DND-41 (cell line): ENCODE data around the gene PHLDB3.
"Not testable (repeated sequence)": the region's sequence is repeated elsewhere in the genome, so short reads cannot be mapped to it uniquely, and the experiment has no call there.

Experiments used
- ATAC-seq: fragments of 200-7000 bp; cut with Tn5 transposase; 3 replicates; pipeline ENCODE4 v1.9.1; 2021; ENCODE audit warnings: low read depth; ENCODE audit not compliant: insufficient read depth
- DNase-seq: peaks from one replicate; pipeline ENCODE4 v3.0.0-alpha.2; 2020
- H2AFZ ChIP-seq: 2 replicates; pipeline ENCODE4 v1.6.0; 2012; ENCODE audit warnings: low read depth, low read length
- H3K27ac ChIP-seq: 2 replicates; pipeline ENCODE4 v1.5.1; 2012; ENCODE audit warnings: low read length, inconsistent platforms
- H3K27me3 ChIP-seq: fragments of 200-600 bp; sonication (generic); 2 replicates; pipeline ENCODE4 v1.6.0; 2012; ENCODE audit warnings: low read length, mild to moderate bottlenecking, inconsistent platforms; ENCODE audit not compliant: insufficient read depth, poor library complexity
- H3K36me3 ChIP-seq: 2 replicates; pipeline ENCODE4 v1.5.1; 2012; ENCODE audit warnings: low read length, inconsistent platforms; ENCODE audit not compliant: insufficient read depth
- H3K4me1 ChIP-seq: 2 replicates; pipeline ENCODE4 v1.5.1; 2012; ENCODE audit warnings: mild to moderate bottlenecking, low read length; ENCODE audit not compliant: insufficient read depth
- H3K4me2 ChIP-seq: 2 replicates; pipeline ENCODE4 v1.6.0; 2012; ENCODE audit warnings: mild to moderate bottlenecking, moderate library complexity, low read length, inconsistent platforms; ENCODE audit not compliant: insufficient read depth
- H3K4me3 ChIP-seq, 2 experiments: fragments of 200-600 bp in 1 of 2; shearing (Covaris generic) in 1 of 2; 2 replicates each; pipeline ENCODE4 v1.5.1; 2012 to 2016; ENCODE audit warnings: inconsistent platforms in 2 of 2, low read length in 2 of 2, mild to moderate bottlenecking in 2 of 2, low read depth in 1 of 2, moderate library complexity in 1 of 2
- H3K79me2 ChIP-seq: 2 replicates; pipeline ENCODE4 v1.6.0; 2012; ENCODE audit warnings: low read length, inconsistent platforms; ENCODE audit not compliant: insufficient read depth
- H3K9ac ChIP-seq: 2 replicates; pipeline ENCODE4 v1.6.0; 2012; ENCODE audit warnings: low read depth, mild to moderate bottlenecking, inconsistent platforms, low read length, moderate library complexity
- H3K9me3 ChIP-seq: 2 replicates; pipeline ENCODE4 v1.5.1; 2012; ENCODE audit warnings: low read length, moderate library complexity, mild to moderate bottlenecking, inconsistent platforms; ENCODE audit not compliant: insufficient read depth, severe bottlenecking
- H4K20me1 ChIP-seq: 2 replicates; pipeline ENCODE4 v1.6.0; 2012; ENCODE audit warnings: low read length; ENCODE audit not compliant: insufficient read depth
- EZH2 ChIP-seq: IDR thresholded peaks from 3 replicates; pipeline ENCODE4 v1.6.1; 2012; ENCODE audit warnings: borderline replicate concordance, low read depth, mild to moderate bottlenecking, moderate library complexity, low read length, inconsistent platforms; ENCODE audit not compliant: severe bottlenecking
- TF ChIP-seq, protein P1 (sequence below): IDR thresholded peaks from 2 replicates; pipeline ENCODE4 v1.5.1; 2012; ENCODE audit warnings: borderline replicate concordance, low read length, moderate library complexity, mild to moderate bottlenecking; ENCODE audit not compliant: poor library complexity, severe bottlenecking; ENCODE audit errors: extremely low read depth

PHLDB3 gene

DNA sequence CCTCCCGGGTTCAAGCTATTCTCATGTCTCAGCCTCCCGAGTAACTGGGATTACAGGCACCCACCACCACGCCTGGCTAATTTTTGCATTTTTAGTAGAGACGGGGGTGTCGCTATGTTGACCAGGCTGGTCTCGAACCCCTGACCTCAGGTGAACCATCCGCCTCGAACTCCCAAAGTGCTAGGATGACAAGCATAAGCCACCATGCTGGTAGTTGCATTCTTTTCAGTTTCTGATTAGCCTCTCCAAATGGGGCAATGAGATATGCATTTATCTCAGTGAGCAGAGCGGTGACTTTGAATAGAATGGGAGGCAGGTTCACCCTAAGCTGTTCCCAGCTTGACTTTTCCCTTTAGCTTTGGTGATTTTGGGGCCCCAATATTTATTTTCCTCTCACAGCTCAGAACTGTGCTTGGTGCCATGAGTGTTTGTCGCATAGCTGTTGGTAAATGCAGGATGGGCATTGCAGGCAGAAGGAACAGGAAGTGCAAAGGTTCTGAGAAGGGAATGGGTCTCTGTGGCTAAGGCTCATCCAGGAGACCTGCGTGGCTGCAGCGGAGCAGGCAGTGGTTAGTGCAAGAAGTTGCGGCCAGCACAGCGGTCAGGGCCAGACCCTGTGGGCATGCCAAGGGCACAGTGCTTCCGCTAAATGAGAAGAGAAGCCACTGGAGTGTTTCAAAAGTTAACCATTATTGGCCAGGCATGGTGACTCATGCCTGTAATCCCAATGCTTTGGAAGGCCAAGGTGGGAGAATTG lies 59.8 kb downstream of the PHLDB3 start:
- ATAC-seq (no peak), DNase-seq (no peak)
- no peak overlapping the region for H2AFZ ChIP-seq
- no peaks in the 10 kb centered on the region for H4K20me1 ChIP-seq
- H3K4me3 ChIP-seq = no peak overlapping the region
- H3K79me2 ChIP-seq = no peaks in the 10 kb centered on the region
- H3K27ac ChIP-seq = no peak overlapping the region
- no peak overlapping the region for H3K9ac ChIP-seq
- H3K36me3 ChIP-seq = no peaks in the 10 kb centered on the region
- TF ChIP-seq, protein P1, sequence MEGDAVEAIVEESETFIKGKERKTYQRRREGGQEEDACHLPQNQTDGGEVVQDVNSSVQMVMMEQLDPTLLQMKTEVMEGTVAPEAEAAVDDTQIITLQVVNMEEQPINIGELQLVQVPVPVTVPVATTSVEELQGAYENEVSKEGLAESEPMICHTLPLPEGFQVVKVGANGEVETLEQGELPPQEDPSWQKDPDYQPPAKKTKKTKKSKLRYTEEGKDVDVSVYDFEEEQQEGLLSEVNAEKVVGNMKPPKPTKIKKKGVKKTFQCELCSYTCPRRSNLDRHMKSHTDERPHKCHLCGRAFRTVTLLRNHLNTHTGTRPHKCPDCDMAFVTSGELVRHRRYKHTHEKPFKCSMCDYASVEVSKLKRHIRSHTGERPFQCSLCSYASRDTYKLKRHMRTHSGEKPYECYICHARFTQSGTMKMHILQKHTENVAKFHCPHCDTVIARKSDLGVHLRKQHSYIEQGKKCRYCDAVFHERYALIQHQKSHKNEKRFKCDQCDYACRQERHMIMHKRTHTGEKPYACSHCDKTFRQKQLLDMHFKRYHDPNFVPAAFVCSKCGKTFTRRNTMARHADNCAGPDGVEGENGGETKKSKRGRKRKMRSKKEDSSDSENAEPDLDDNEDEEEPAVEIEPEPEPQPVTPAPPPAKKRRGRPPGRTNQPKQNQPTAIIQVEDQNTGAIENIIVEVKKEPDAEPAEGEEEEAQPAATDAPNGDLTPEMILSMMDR = no peak
- no peak for TF ChIP-seq EZH2
- H3K27me3 ChIP-seq = no peaks in the 10 kb centered on the region
- H3K4me1 ChIP-seq = no peaks in the 10 kb centered on the region
- no peak overlapping the region for H3K4me2 ChIP-seq
- H3K9me3 ChIP-seq = no peaks in the 10 kb centered on the region

DNA sequence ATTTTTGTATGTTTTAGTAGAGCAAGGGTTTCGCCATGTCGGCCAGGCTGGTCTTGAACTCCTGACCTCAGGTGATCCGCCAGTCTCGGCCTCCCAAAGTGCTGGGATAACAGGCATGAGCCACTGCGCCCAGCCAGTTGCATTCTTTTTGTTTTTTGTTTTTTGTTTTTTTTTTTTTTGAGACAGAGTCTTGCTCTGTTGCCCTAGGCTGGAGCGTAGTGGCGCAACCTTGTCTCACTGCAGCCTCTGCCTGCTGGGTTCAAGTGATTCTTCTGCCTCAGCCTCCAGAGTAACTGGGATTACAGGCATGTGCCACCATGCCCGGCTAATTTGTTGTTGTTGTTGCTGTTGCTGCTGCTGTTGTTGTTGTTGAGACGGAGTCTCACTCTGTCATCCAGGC lies 60.5 kb downstream of the PHLDB3 start:
- ATAC-seq, H3K4me3 ChIP-seq: not testable (repeated sequence)

DNA sequence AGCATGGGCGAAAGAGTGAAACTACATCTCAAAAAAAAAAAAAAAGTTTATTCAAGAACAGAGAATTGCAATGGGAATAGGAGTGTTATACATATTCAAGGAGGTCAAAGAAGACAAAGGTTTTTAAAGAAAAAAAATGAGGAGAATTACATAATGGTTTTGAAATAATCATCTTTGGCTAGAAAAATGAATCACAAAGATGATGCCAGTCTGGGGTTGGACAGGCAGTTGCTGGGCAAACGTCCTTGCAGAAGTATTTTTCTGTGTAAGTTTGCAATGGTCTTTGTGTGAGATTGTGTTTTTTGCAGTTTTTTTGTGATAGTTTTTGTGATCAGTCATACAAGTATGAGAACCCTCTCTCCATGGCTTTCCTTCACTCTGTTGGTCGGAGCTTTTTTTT lies 62.8 kb downstream of the PHLDB3 start:
- no peaks in the 10 kb centered on the region for H3K36me3 ChIP-seq
- no peak overlapping the region for H3K4me3 ChIP-seq
- no peaks in the 10 kb centered on the region for H4K20me1 ChIP-seq
- TF ChIP-seq, protein P1 = no peak
- TF ChIP-seq EZH2 = no peak
- H3K27ac ChIP-seq = no peak overlapping the region
- no peaks in the 10 kb centered on the region for H3K9me3 ChIP-seq
- H3K27me3 ChIP-seq = no peaks in the 10 kb centered on the region
- no peak overlapping the region for H3K4me2 ChIP-seq
- peaks cover 9% of the 10 kb centered on the region; the same call in 1 of the 2 replicates for H3K4me1 ChIP-seq
- DNase-seq = no peak
- H3K79me2 ChIP-seq = no peaks in the 10 kb centered on the region
- H2AFZ ChIP-seq = no peak overlapping the region
- no peak for ATAC-seq
- H3K9ac ChIP-seq = no peak overlapping the region

More for the DNA sequence above, 60.5 kb downstream of the PHLDB3 start:
- not testable (repeated sequence) for H3K27me3 ChIP-seq, H2AFZ ChIP-seq, H3K4me1 ChIP-seq, H3K9ac ChIP-seq, H4K20me1 ChIP-seq, H3K9me3 ChIP-seq, H3K27ac ChIP-seq, DNase-seq, H3K4me2 ChIP-seq, H3K79me2 ChIP-seq, H3K36me3 ChIP-seq

DNA sequence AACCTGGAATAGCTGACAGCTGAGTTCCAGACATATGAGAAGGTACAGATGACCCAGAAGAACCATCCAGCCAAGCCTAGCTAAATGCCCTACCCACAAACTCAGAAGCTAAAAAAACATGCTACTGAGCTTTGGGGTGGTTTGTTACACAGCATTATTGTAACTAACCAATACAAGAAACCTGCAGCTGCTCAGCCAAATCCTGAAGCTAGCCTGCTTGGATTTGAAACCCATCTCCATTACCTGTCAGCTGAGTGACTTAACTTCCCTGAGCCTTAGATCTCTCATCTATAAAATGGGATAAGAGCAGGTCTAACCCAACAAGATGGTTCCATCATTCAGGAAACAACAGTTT lies 64.9 kb downstream of the PHLDB3 start:
- H3K4me2 ChIP-seq = no peak overlapping the region
- DNase-seq (no peak), ATAC-seq (no peak)
- no peaks in the 10 kb centered on the region for H3K9me3 ChIP-seq
- H3K4me3 ChIP-seq = no peak overlapping the region
- no peaks in the 10 kb centered on the region for H3K27me3 ChIP-seq
- no peak overlapping the region for H3K27ac ChIP-seq
- H3K9ac ChIP-seq = no peak overlapping the region
- H4K20me1 ChIP-seq = no peaks in the 10 kb centered on the region
- H2AFZ ChIP-seq = no peak overlapping the region
- H3K4me1 ChIP-seq = peaks cover 9% of the 10 kb centered on the region; the same call in 1 of the 2 replicates
- TF ChIP-seq, protein P1 = no peak
- no peak for TF ChIP-seq EZH2
- no peaks in the 10 kb centered on the region for H3K79me2 ChIP-seq
- no peaks in the 10 kb centered on the region for H3K36me3 ChIP-seq
